ENCODE data around the gene ZBTB38. TPM values are rescaled to one million over a fixed set of nuclear protein-coding genes. Genes with fewer than 3 reads are reported as not detected.

ZBTB38 gene
- total and polyA plus RNA-seq, 3 donors from 2014 or later: 66.7 to 167 (median 131) TPM

- peaks cover 21% of the 10 kb centered on the region for H3K4me1 ChIP-seq
- no peaks in the 10 kb centered on the region for H3K36me3 ChIP-seq (ENCODE audit: low read depth, missing control alignments)
- H3K27me3 ChIP-seq: no peaks in the 10 kb centered on the region
- WGBS, 2 donors: 48 to 56% methylated on average over 4 of the region's 4 CpGs
- no peak for DNase-seq
- intact Hi-C loops (cut with DNase I; ENCODE audit: low total_unique reads): no loop called here
- no peaks in the 10 kb centered on the region for H3K9me3 ChIP-seq
- no peak overlapping the region for H3K4me3 ChIP-seq
- H3K27ac ChIP-seq: peak overlapping the region; percentile 25 to 86
- TF ChIP-seq POLR2A (IDR thresholded peaks at IDR 0.05) (no peak), CTCF (IDR thresholded peaks at IDR 0.05) (no peak)
Measured at GRCh38 chr3:141391991-141392316, 23.6 kb downstream of the ZBTB38 start.

- WGBS, 2 donors: 80 to 87% methylated on average over 5 of the region's 5 CpGs
- no peak overlapping the region for H3K4me3 ChIP-seq
- no peaks in the 10 kb centered on the region for H3K36me3 ChIP-seq (ENCODE audit: low read depth, missing control alignments)
- peak overlapping the region; percentile 25 to 86 for H3K27ac ChIP-seq
- DNase-seq: no peak
- TF ChIP-seq POLR2A (IDR thresholded peaks at IDR 0.05) (no peak), CTCF (IDR thresholded peaks at IDR 0.05) (no peak)
- H3K4me1 ChIP-seq: peaks cover 21% of the 10 kb centered on the region
- H3K9me3 ChIP-seq: no peaks in the 10 kb centered on the region
- intact Hi-C loops (cut with DNase I; ENCODE audit: low total_unique reads): no loop called here
- no peaks in the 10 kb centered on the region for H3K27me3 ChIP-seq
Measured at GRCh38 chr3:141392416-141392815, 24.1 kb downstream of the ZBTB38 start.

GRCh38 chr3:141392897-141393734 lies 24.8 kb downstream of the ZBTB38 start:
- TF ChIP-seq CTCF (IDR thresholded peaks at IDR 0.05) (no peak), POLR2A (IDR thresholded peaks at IDR 0.05) (no peak)
- DNase-seq: peak; percentile 67
- WGBS, 2 donors: 65 to 80% methylated on average over 6 of the region's 6 CpGs
- H3K4me3 ChIP-seq: no peak overlapping the region
- no peaks in the 10 kb centered on the region for H3K9me3 ChIP-seq
- H3K4me1 ChIP-seq: peaks cover 21% of the 10 kb centered on the region
- no peaks in the 10 kb centered on the region for H3K36me3 ChIP-seq (ENCODE audit: low read depth, missing control alignments)
- peak overlapping the region; percentile 53 to 86 for H3K27ac ChIP-seq
- H3K27me3 ChIP-seq: no peaks in the 10 kb centered on the region
- intact Hi-C loops (cut with DNase I; ENCODE audit: low total_unique reads): no loop called here

- TF ChIP-seq CTCF (IDR thresholded peaks at IDR 0.05) (no peak), POLR2A (IDR thresholded peaks at IDR 0.05) (no peak)
- Histone ChIP-seq H3K9me3 (no peaks in the 10 kb centered on the region), H3K36me3 (ENCODE audit: low read depth, missing control alignments) (no peaks in the 10 kb centered on the region), H3K4me1 (peaks cover 21% of the 10 kb centered on the region), H3K27ac (peak overlapping the region; percentile 53 to 86), H3K27me3 (no peaks in the 10 kb centered on the region), H3K4me3 (no peak overlapping the region)
- no peak for DNase-seq
- intact Hi-C loops (cut with DNase I; ENCODE audit: low total_unique reads): no loop called here
- WGBS, 2 donors: 92 to 94% methylated on average over 7 of the region's 7 CpGs
Measured at GRCh38 chr3:141393735-141394076, 25.4 kb downstream of the ZBTB38 start.

- H3K9me3 ChIP-seq: no peaks in the 10 kb centered on the region
- H3K27ac ChIP-seq: no peak overlapping the region
- TF ChIP-seq CTCF (IDR thresholded peaks at IDR 0.05) (no peak), POLR2A (IDR thresholded peaks at IDR 0.05) (no peak)
- intact Hi-C loops (cut with DNase I; ENCODE audit: low total_unique reads): no loop called here
- H3K27me3 ChIP-seq: no peaks in the 10 kb centered on the region
- H3K4me1 ChIP-seq: peaks cover 21% of the 10 kb centered on the region
- H3K4me3 ChIP-seq: no peak overlapping the region
- WGBS, 2 donors: 87 to 92% methylated on average over 3 of the region's 3 CpGs
- H3K36me3 ChIP-seq (ENCODE audit: low read depth, missing control alignments): no peaks in the 10 kb centered on the region
- no peak for DNase-seq
Measured at GRCh38 chr3:141394560-141394959, 26.3 kb downstream of the ZBTB38 start.
